ENCODE measurements around the gene GADD45A. TPM values are rescaled to one million over a fixed set of nuclear protein-coding genes. Genes with fewer than 3 reads are reported as not detected.

GADD45A gene
- total RNA-seq, 6 experiments from 2014 or later = 14.1 to 66.4 (median 43.6) TPM

DNA sequence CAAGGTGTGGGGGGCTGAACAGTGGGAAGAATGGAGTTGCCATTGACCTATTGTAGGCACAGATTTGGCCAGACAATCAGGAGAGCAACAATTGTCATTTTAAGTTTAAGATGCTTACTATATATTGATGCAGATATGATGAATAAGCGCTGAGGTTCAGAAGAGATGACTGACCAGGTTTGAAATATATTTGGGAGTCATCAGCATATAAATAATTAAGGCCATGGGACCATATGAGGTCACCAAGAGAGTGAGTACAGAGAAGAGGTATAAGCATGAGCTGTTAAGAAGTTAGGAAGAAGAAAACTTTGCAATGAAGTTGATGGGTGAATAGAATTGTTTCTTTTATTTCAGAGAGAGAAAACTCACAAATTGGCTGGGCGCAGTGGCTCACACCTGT, 4.5 kb upstream of the GADD45A start:
- peaks cover 0 to 15% (median 4%) of the 10 kb centered on the region in 4 donors for H3K4me1 ChIP-seq
- no peak overlapping the region for H3K27ac ChIP-seq
- H3K4me3 ChIP-seq = no peak overlapping the region
- no peak for ATAC-seq
- H3K27me3 ChIP-seq = no peaks in the 10 kb centered on the region
- no peak for DNase-seq
- no peaks in the 10 kb centered on the region for H3K9me3 ChIP-seq
- TF ChIP-seq, protein P1, sequence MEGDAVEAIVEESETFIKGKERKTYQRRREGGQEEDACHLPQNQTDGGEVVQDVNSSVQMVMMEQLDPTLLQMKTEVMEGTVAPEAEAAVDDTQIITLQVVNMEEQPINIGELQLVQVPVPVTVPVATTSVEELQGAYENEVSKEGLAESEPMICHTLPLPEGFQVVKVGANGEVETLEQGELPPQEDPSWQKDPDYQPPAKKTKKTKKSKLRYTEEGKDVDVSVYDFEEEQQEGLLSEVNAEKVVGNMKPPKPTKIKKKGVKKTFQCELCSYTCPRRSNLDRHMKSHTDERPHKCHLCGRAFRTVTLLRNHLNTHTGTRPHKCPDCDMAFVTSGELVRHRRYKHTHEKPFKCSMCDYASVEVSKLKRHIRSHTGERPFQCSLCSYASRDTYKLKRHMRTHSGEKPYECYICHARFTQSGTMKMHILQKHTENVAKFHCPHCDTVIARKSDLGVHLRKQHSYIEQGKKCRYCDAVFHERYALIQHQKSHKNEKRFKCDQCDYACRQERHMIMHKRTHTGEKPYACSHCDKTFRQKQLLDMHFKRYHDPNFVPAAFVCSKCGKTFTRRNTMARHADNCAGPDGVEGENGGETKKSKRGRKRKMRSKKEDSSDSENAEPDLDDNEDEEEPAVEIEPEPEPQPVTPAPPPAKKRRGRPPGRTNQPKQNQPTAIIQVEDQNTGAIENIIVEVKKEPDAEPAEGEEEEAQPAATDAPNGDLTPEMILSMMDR (IDR thresholded peaks at IDR 0.05) = no peak
- no peak for TF ChIP-seq POLR2A (IDR thresholded peaks at IDR 0.05)
- no peaks in the 10 kb centered on the region for H3K36me3 ChIP-seq
- intact Hi-C loops (cut with DNase I) = no loop called here
- 94% methylated on average over 2 of the region's 2 CpGs for WGBS (ENCODE audit: insufficient coverage, low coverage, low lambda C conversion rate, missing lambda C conversion rate)

DNA sequence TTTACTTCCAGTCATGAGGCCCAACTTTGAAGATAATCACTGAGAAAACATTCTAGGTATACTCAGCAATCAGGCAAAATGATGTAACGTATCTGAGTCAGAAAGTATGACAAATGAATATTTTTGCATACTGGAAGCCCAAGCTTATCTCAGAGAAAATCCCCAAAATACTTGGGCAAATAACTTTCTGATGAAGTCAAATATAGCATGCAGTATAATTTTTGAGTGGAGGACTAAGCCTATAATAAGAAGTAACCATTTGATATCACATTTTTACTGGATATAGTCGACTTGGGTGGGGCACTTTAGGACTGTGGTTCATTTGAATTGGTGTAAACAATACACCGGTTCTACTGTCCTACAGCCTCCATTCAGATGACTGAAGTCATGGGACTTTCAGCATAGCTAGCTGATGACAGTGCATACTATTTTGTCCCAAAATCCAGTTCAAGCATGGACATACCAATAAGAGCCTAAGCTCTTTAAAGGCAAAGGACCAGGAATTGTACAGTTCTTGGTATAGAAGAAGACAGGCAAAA, 2.3 kb upstream of the GADD45A start:
- Histone ChIP-seq H3K27me3 (no peaks in the 10 kb centered on the region), H3K27ac (no peak overlapping the region), H3K4me3 (no peak overlapping the region), H3K9me3 (no peaks in the 10 kb centered on the region), H3K36me3 (peaks cover 0 to 4% (median 2%) of the 10 kb centered on the region in 4 donors), H3K4me1 (peaks cover 0 to 25% (median 7%) of the 10 kb centered on the region in 4 donors)
- intact Hi-C loops (cut with DNase I) = no loop called here
- WGBS (ENCODE audit: insufficient coverage, low coverage, low lambda C conversion rate, missing lambda C conversion rate) = 55% methylated on average over 3 of the region's 3 CpGs
- TF ChIP-seq, protein P1 (IDR thresholded peaks at IDR 0.05) = no peak
- no peak for TF ChIP-seq POLR2A (IDR thresholded peaks at IDR 0.05)
- ATAC-seq (no peak), DNase-seq (no peak)

DNA sequence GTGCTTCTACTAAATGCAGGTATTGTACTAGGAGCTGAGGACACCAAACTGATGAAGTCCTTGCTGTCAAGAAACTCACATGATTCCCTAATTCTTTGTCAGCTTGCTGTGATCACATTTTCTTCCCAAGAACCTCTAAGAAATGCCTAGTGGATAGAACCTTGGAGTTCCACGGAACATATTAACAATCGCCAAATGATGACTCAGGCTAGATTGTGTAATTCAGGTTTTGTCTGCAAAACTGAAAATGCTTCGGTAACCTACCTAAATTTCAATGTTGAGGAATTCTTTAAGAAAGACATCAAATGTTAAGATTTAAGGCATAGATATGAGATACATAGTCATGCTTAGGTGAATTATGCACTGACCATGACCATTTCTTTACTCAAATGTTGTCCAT, 1.7 kb upstream of the GADD45A start:
- DNase-seq (no peak), ATAC-seq (no peak)
- intact Hi-C loops (cut with DNase I) = no loop called here
- H3K27ac ChIP-seq = peak overlapping the region in 2 of 3 donors; percentile 16 to 77
- no peak for TF ChIP-seq POLR2A (IDR thresholded peaks at IDR 0.05)
- TF ChIP-seq, protein P1 (IDR thresholded peaks at IDR 0.05) = no peak
- peaks cover 0 to 10% (median 5%) of the 10 kb centered on the region in 4 donors for H3K36me3 ChIP-seq
- no peak overlapping the region for H3K4me3 ChIP-seq
- H3K4me1 ChIP-seq = peaks cover 0 to 28% (median 7%) of the 10 kb centered on the region in 4 donors
- WGBS (ENCODE audit: insufficient coverage, low coverage, low lambda C conversion rate, missing lambda C conversion rate) = 7% methylated on average over 3 of the region's 3 CpGs
- H3K27me3 ChIP-seq = no peaks in the 10 kb centered on the region
- H3K9me3 ChIP-seq = no peaks in the 10 kb centered on the region

DNA sequence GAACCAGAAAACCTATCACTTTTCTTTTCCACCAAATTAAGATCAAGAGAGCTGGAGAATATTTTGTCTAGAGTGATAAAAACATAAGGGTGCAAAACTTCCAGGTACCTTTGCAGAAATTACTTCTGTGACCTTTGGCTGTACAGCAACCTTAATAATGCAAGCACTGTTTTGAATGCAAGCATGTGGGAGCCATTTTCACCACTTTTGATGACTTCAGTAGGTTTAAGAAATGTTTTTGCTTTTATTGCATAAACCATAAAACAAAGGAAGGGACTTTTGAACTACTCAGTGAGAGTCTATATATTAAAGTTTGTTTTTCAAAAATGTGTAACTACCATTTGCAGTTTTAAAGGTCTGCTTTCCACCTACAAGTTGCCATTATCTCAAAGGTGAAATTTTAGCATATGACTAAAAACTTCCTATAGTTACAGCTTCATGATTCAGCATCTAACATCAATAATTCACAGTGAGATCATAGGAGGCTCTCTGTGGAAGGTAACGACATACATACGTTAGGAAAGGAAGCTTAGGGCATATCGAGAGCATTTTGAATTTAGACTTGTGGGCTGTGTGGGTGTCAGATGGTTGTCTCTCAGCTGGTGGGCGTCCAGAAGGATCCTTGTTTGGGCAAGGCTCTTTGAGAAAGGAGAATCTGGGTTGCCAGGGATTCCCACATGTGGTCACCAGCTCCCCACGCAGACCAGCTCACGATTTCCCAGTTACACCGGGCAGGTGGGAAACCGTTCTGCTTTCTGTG, 1.1 kb upstream of the GADD45A start:
- H3K9me3 ChIP-seq = no peaks in the 10 kb centered on the region
- intact Hi-C loops (cut with DNase I) = no loop called here
- DNase-seq = no peak
- no peak for ATAC-seq
- H3K4me1 ChIP-seq = peaks cover 0 to 28% (median 7%) of the 10 kb centered on the region in 4 donors
- no peaks in the 10 kb centered on the region for H3K27me3 ChIP-seq
- no peak for TF ChIP-seq POLR2A (IDR thresholded peaks at IDR 0.05)
- TF ChIP-seq, protein P1 (IDR thresholded peaks at IDR 0.05) = no peak
- 8% methylated on average over 8 of the region's 8 CpGs for WGBS (ENCODE audit: insufficient coverage, low coverage, low lambda C conversion rate, missing lambda C conversion rate)
- H3K4me3 ChIP-seq = peak overlapping the region; percentile 37 to 80 (median 69)
- peaks cover 0 to 16% (median 5%) of the 10 kb centered on the region in 4 donors for H3K36me3 ChIP-seq
- peak overlapping the region; percentile 34 to 77 (median 56) for H3K27ac ChIP-seq

All from right lobe of liver (tissue), 6 donors.